Body of pancreas (tissue), 4 donors: Measurements from ENCODE around the gene MYO18B.

Source experiments
- CTCF ChIP-seq, 7 experiments: fragments of 450-650 bp in 4 of 7; fragments of 200-600 bp in 3 of 7; sonication (generic) in 3 of 7; IDR thresholded peaks; one replicate each; pipeline ENCODE4 v1.5.1; 2016 to 2019; ENCODE audit warnings: antibody characterized with exemption in 7 of 7
- POLR2A ChIP-seq, 3 donors: fragments of 450-650 bp; IDR thresholded peaks; one replicate each; pipeline ENCODE4 v1.6.1; 2016; ENCODE audit warnings: antibody characterized with exemption in 3 of 3, mild to moderate bottlenecking in 2 of 3

GRCh38 chr22:25938151-25938550 is 196.2 kb downstream of the MYO18B start:
- TF ChIP-seq CTCF (IDR thresholded peaks at IDR 0.05), result no peak
- TF ChIP-seq POLR2A (IDR thresholded peaks at IDR 0.05), result no peak
